ENCODE data around the gene GALNT6. TPM values are rescaled to one million over a fixed set of nuclear protein-coding genes. Genes with fewer than 3 reads are reported as not detected.

GALNT6 gene
- total and polyA plus RNA-seq, 2 donors (not counting 1 experiment from before 2014, with no cell fraction given), result 25.2 to 115 TPM

GRCh38 chr12:51345681-51346080 lies 45.5 kb downstream of the GALNT6 start:
- Histone ChIP-seq H3K9me3 (ENCODE audit: control insufficient read depth, insufficient read depth, low read depth, low read length) (no peaks in the 10 kb centered on the region), H3K27ac (ENCODE audit: insufficient read depth, low read length) (no peak overlapping the region), H3K9ac (ENCODE audit: insufficient read depth, low read length) (no peak overlapping the region), H3K4me3 (replicated peaks in 1 of 4; ENCODE audit: control extremely low read depth in 1 of 4, insufficient read depth in 1 of 4, low read depth in 3 of 4, low read length in 4 of 4) (no peak overlapping the region), H3K36me3 (ENCODE audit: control insufficient read depth, insufficient read depth, low read length) (no peaks in the 10 kb centered on the region), H3K4me2 (ENCODE audit: extremely low read depth, insufficient read depth, low read length) (no peak overlapping the region), H2AFZ (ENCODE audit: low read length) (no peak overlapping the region), H3K4me1 (ENCODE audit: control insufficient read depth, extremely low read depth, insufficient read depth, low read length) (peaks cover 2% of the 10 kb centered on the region), H3K79me2 (ENCODE audit: control insufficient read depth, insufficient read depth, low read length) (no peaks in the 10 kb centered on the region), H3K27me3 (ENCODE audit: control insufficient read depth, insufficient read depth, low read length) (no peaks in the 10 kb centered on the region), H4K20me1 (ENCODE audit: control insufficient read depth, extremely low read depth, insufficient read depth, low read length) (no peaks in the 10 kb centered on the region)
- no peak for TF ChIP-seq EZH2 (IDR thresholded peaks at IDR 0.05; ENCODE audit: low read length, missing control alignments)
- TF ChIP-seq CTCF (conservative IDR thresholded peaks at IDR 0.05 in 1 of 2, IDR thresholded peaks at IDR 0.05 in 1 of 2; ENCODE audit: low read depth in 1 of 2, low read length in 2 of 2), result no peak
- DNase-seq (ENCODE audit: low read depth in 2 of 2), result peak in 1 of 2 donors; percentile 79

GRCh38 chr12:51343201-51343600 lies 48.0 kb downstream of the GALNT6 start:
- Histone ChIP-seq H3K27ac (ENCODE audit: insufficient read depth, low read length) (no peak overlapping the region), H3K4me3 (replicated peaks in 1 of 4; ENCODE audit: control extremely low read depth in 1 of 4, insufficient read depth in 1 of 4, low read depth in 3 of 4, low read length in 4 of 4) (no peak overlapping the region), H3K4me2 (ENCODE audit: extremely low read depth, insufficient read depth, low read length) (no peak overlapping the region), H4K20me1 (ENCODE audit: control insufficient read depth, extremely low read depth, insufficient read depth, low read length) (no peaks in the 10 kb centered on the region), H2AFZ (ENCODE audit: low read length) (no peak overlapping the region), H3K9me3 (ENCODE audit: control insufficient read depth, insufficient read depth, low read depth, low read length) (no peaks in the 10 kb centered on the region), H3K9ac (ENCODE audit: insufficient read depth, low read length) (no peak overlapping the region), H3K36me3 (ENCODE audit: control insufficient read depth, insufficient read depth, low read length) (no peaks in the 10 kb centered on the region), H3K27me3 (ENCODE audit: control insufficient read depth, insufficient read depth, low read length) (no peaks in the 10 kb centered on the region), H3K79me2 (ENCODE audit: control insufficient read depth, insufficient read depth, low read length) (no peaks in the 10 kb centered on the region), H3K4me1 (ENCODE audit: control insufficient read depth, extremely low read depth, insufficient read depth, low read length) (peaks cover 2% of the 10 kb centered on the region)
- no peak for TF ChIP-seq CTCF (conservative IDR thresholded peaks at IDR 0.05 in 1 of 2, IDR thresholded peaks at IDR 0.05 in 1 of 2; ENCODE audit: low read depth in 1 of 2, low read length in 2 of 2)
- no peak for TF ChIP-seq EZH2 (IDR thresholded peaks at IDR 0.05; ENCODE audit: low read length, missing control alignments)
- no peak for DNase-seq (ENCODE audit: low read depth in 2 of 2)

- no peak overlapping the region for H3K4me3 ChIP-seq (replicated peaks in 1 of 4; ENCODE audit: control extremely low read depth in 1 of 4, insufficient read depth in 1 of 4, low read depth in 3 of 4, low read length in 4 of 4)
- H3K9me3 ChIP-seq (ENCODE audit: control insufficient read depth, insufficient read depth, low read depth, low read length), result no peaks in the 10 kb centered on the region
- no peak overlapping the region for H3K27ac ChIP-seq (ENCODE audit: insufficient read depth, low read length)
- H3K36me3 ChIP-seq (ENCODE audit: control insufficient read depth, insufficient read depth, low read length), result no peaks in the 10 kb centered on the region
- H3K4me1 ChIP-seq (ENCODE audit: control insufficient read depth, extremely low read depth, insufficient read depth, low read length), result peaks cover 2% of the 10 kb centered on the region
- H2AFZ ChIP-seq (ENCODE audit: low read length), result no peak overlapping the region
- DNase-seq (ENCODE audit: low read depth in 2 of 2), result no peak
- no peak overlapping the region for H3K9ac ChIP-seq (ENCODE audit: insufficient read depth, low read length)
- H3K4me2 ChIP-seq (ENCODE audit: extremely low read depth, insufficient read depth, low read length), result no peak overlapping the region
- TF ChIP-seq EZH2 (IDR thresholded peaks at IDR 0.05; ENCODE audit: low read length, missing control alignments) (no peak), CTCF (conservative IDR thresholded peaks at IDR 0.05 in 1 of 2, IDR thresholded peaks at IDR 0.05 in 1 of 2; ENCODE audit: low read depth in 1 of 2, low read length in 2 of 2) (no peak)
- H3K79me2 ChIP-seq (ENCODE audit: control insufficient read depth, insufficient read depth, low read length), result no peaks in the 10 kb centered on the region
- no peaks in the 10 kb centered on the region for H3K27me3 ChIP-seq (ENCODE audit: control insufficient read depth, insufficient read depth, low read length)
- H4K20me1 ChIP-seq (ENCODE audit: control insufficient read depth, extremely low read depth, insufficient read depth, low read length), result no peaks in the 10 kb centered on the region
Observed at GRCh38 chr12:51342416-51342815, 48.8 kb downstream of the GALNT6 start.
